ENCODE data around the gene OPN1LW.
A peak's percentile ranks its signal among the peaks of the same experiment; 100 is the strongest.
"Not testable (repeated sequence)": the region's sequence is repeated elsewhere in the genome, so short reads cannot be mapped to it uniquely, and the experiment has no call there.

OPN1LW gene

DNA sequence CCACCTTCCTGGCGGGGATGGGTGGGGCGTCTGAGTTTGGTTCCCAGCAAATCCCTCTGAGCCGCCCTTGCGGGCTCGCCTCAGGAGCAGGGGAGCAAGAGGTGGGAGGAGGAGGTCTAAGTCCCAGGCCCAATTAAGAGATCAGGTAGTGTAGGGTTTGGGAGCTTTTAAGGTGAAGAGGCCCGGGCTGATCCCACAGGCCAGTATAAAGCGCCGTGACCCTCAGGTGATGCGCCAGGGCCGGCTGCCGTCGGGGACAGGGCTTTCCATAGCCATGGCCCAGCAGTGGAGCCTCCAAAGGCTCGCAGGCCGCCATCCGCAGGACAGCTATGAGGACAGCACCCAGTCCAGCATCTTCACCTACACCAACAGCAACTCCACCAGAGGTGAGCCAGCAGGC lies at the start of gene OPN1LW:
Gene OPN1LW, plus strand, starts transcription at position 234 of the 400 bp plus-strand sequence. Its CDS starts 41 bp downstream, at position 275.
- in situ Hi-C loops (cut with HindIII; ENCODE audit: low sequenced_read_pairs); H3K4me3 ChIP-seq (ENCODE audit: low read depth, low read length); DNase-seq (ENCODE audit: low read depth, low spot score): not testable (repeated sequence)

DNA sequence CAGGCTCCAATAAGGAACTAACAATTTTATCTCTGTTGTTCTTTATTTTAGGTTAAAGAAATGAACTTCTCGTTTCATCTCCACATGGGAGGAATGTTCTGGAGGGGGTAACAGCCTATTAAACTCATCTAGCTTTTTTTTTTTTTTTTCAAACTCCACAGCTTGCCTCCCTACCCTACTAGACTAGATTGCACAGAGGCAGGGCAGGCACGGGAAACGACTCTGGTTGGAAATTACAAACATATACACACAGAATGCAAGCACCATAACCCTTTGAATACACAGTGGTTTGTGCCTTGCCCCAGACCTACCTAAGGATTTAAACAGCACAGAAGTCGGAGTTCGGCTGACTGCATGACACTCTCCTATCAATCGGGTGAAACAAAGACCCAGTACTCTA lies 49.2 kb upstream of the OPN1LW start:
- in situ Hi-C loops (cut with HindIII; ENCODE audit: low sequenced_read_pairs), result no loop called here
- H3K4me3 ChIP-seq (ENCODE audit: low read depth, low read length), result no peak overlapping the region
- no peak for DNase-seq (ENCODE audit: low read depth, low spot score)
- TF ChIP-seq, protein P1, sequence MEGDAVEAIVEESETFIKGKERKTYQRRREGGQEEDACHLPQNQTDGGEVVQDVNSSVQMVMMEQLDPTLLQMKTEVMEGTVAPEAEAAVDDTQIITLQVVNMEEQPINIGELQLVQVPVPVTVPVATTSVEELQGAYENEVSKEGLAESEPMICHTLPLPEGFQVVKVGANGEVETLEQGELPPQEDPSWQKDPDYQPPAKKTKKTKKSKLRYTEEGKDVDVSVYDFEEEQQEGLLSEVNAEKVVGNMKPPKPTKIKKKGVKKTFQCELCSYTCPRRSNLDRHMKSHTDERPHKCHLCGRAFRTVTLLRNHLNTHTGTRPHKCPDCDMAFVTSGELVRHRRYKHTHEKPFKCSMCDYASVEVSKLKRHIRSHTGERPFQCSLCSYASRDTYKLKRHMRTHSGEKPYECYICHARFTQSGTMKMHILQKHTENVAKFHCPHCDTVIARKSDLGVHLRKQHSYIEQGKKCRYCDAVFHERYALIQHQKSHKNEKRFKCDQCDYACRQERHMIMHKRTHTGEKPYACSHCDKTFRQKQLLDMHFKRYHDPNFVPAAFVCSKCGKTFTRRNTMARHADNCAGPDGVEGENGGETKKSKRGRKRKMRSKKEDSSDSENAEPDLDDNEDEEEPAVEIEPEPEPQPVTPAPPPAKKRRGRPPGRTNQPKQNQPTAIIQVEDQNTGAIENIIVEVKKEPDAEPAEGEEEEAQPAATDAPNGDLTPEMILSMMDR (IDR thresholded peaks at IDR 0.05; ENCODE audit: low read depth, low read length), result no peak

DNA sequence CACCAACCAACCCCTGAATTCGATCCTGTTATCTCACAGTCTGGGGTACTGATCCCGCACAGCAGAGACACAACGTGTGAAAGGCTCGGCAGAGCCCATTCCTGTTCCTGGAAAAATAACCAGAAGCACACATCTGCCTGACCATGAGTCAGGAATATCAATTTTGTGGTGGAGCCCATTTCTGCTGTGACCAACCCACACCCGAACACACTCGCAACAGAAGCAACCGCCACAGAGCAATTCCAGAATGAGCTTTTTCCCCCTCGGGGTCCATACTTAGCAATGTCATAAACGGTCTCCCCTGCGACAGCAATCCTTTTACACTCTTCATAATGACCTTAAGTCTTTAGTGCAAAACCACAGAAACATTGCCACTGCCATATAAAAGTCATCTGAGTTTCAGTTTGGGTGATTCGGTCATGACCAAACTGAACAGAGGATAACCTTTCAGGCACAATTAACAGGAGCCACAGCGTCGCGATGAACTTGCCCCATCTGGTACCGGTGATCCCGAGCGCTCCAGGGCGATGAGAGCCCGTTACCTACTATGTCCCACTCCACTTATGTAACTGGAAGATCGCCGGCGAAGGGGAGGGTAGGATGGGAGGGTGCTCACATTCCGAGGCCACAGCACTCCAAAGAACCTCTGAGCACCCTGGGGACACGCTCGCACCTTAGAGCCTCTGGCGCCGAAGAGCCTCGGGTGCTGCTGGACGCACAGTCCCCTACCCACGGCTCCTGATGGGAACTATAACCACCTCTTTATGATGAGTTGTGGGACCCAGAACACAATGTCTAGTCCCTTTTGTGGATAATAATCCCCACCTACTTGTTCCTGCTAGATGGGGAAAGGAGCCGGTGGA lies 47.7 kb upstream of the OPN1LW start:
- peak overlapping the region; percentile 64 for H3K4me3 ChIP-seq (ENCODE audit: low read depth, low read length)
- TF ChIP-seq, protein P1 (IDR thresholded peaks at IDR 0.05; ENCODE audit: low read depth, low read length), result no peak
- DNase-seq (ENCODE audit: low read depth, low spot score), result peak; percentile 25
- in situ Hi-C loops (cut with HindIII; ENCODE audit: low sequenced_read_pairs), result no loop called here

DNA sequence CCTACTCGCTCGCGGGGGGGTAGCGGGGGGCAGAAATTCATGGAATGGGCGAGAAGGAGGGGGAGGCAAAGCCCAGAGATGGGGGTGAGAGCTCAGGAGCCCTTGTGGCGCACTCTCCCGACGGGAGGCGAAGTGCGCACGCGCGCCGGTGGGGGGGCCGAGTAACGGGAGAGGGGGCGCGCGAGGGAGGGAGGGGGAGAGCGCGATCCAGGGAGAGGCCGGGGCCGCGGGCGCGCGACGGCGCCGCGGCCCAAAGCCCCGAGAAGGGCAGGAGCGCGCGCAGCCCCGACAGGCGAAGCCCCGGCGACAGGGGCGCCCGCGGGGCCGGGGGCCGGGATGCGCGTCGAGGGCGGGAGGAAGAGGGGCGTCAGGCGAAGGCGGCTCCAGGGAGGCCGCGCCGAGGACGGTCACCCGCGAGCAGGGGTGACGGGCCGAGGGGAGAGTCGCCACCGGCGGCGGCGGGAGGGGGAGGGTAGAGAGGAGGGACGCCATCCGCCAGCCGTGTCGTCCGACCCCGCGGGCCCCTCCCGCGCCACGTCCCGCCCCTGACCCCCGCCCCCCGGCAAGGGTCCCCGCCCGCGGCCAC lies 46.9 kb upstream of the OPN1LW start:
- DNase-seq (ENCODE audit: low read depth, low spot score), result peak; percentile 58
- TF ChIP-seq, protein P1 (IDR thresholded peaks at IDR 0.05; ENCODE audit: low read depth, low read length), result no peak
- in situ Hi-C loops (cut with HindIII; ENCODE audit: low sequenced_read_pairs), result no loop called here
- H3K4me3 ChIP-seq (ENCODE audit: low read depth, low read length), result peak overlapping the region; percentile 64

DNA sequence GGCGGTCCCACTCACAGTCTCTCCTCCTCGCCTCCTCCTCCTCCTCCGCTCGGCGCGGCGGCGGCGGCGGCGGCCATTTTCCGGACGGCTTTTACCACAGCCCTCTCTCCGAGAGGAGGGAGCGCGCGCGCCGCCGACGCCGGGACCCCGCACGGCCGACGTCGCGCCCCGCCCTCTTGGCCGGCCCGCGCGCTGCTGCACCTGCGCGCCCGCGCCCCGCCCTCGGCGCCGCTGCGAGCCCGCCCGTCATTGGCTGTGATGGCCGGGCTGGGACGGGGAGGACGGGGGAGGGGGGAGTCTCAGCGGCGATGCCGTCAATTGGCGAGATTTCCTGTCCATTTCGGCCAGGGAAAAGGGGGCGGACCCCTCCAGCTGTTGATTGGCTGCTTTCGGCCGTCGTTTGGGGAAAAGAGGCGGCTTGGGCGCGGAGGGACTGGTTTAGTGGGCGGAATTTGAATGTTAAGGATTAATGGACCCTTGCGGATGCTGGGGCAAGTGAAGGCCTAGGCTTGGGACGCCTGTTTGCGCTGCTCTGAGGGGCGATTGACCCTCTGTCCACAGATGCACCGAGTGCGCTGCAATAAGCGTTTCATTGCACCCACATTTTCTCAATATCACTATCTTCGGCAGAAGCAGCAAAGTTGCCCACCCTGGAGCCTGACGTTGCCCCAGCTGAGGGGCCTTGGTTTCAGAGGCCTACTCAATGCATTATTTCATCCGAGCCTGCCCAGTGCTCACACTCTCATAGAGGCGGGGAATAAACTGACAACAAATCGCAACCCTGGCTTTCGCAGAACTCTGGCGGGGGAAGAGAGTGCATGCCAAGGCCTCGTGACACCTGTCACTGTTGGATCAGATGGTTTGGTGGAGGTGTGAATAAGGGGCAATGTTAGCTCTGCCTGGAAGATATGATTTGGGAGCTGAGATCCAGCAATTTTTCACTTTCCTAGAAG lies 46.2 kb upstream of the OPN1LW start, which contains the start of gene MECP2:
Gene MECP2, minus strand, starts transcription at position 129 of the 953 bp plus-strand sequence.
- peak within 1 kb of the TSS; percentile 64 for H3K4me3 ChIP-seq (ENCODE audit: low read depth, low read length)
- TF ChIP-seq, protein P1 (IDR thresholded peaks at IDR 0.05; ENCODE audit: low read depth, low read length), result no peak
- peak; percentile 92 for DNase-seq (ENCODE audit: low read depth, low spot score)
- in situ Hi-C loops (cut with HindIII; ENCODE audit: low sequenced_read_pairs), result no loop called here

DNA sequence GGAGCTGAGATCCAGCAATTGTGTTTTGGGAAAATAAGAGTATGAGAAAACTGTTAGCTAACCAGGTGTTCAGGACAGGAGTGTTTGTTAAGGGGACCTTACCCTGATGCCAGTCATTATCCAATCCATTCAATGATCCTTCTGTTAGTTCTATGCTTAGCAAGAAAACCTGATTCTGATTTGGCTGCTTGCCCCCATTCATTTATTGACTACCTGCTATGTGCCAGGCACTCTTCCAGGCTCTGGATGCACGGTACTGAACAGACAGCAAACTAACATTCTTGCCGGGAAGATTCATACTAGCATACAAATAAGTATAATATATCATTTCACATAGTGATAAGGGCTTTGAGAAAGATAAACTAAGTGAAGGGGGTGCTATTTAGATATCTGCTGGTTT lies 45.5 kb upstream of the OPN1LW start:
- in situ Hi-C loops (cut with HindIII; ENCODE audit: low sequenced_read_pairs), result no loop called here
- TF ChIP-seq, protein P1 (IDR thresholded peaks at IDR 0.05; ENCODE audit: low read depth, low read length), result no peak
- DNase-seq (ENCODE audit: low read depth, low spot score), result no peak
- H3K4me3 ChIP-seq (ENCODE audit: low read depth, low read length), result no peak overlapping the region
